WTC11 (cell line): Measurements from ENCODE around the gene CRACR2A.

Experiments used
- CTCF ChIP-seq: fragments of 200-600 bp; IDR thresholded peaks from 2 replicates; pipeline ENCODE4 v1.8.0; 2022; ENCODE audit warnings: antibody characterized with exemption
- GTF2I ChIP-seq: fragments of 250-450 bp; sonication (Bioruptor Pico); conservative IDR thresholded peaks from 2 replicates; pipeline ENCODE4 v1.4.0; 2021; ENCODE audit warnings: mild to moderate bottlenecking
- USF2 ChIP-seq: sonication (generic); formaldehyde crosslinking; IDR thresholded peaks from 2 replicates; pipeline ENCODE4 v1.8.1; 2023; ENCODE audit warnings: mild to moderate bottlenecking, missing genetic modification reagents, moderate library complexity
- ZNF219 ChIP-seq: sonication (generic); formaldehyde crosslinking; IDR thresholded peaks from 2 replicates; pipeline ENCODE4 v1.8.0; 2023; ENCODE audit warnings: missing genetic modification reagents, mild to moderate bottlenecking, borderline replicate concordance

GRCh38 chr12:3629057-3629830 lies 123.7 kb downstream of the CRACR2A start:
- no peak for TF ChIP-seq CTCF
- no peak for TF ChIP-seq USF2 (CRISPR knock-in tag)
- no peak for TF ChIP-seq ZNF219 (CRISPR knock-in tag)
- no peak for TF ChIP-seq GTF2I (CRISPR knock-in tag)
